Activated naive CD4-positive, alpha-beta T cell treated with anti-CD3 and anti-CD28 coated beads, Interleukin-2, amount 50 U/mL, for 72 hours (primary cell): Measurements from ENCODE around the gene TRIM3. TPM values are rescaled to one million over a fixed set of nuclear protein-coding genes. Genes with fewer than 3 reads are reported as not detected.

Source experiments
- ATAC-seq, 2 donors: fragments of 150-1000 bp; cut with Tn5 transposase; 2 replicates each; pipeline ENCODE4 v1.10.0; 2021; ENCODE audit warnings: mild to moderate bottlenecking in 2 of 2, moderate library complexity in 2 of 2
- DNase-seq, 2 donors: peaks; one replicate each; pipeline ENCODE4 v3.0.0; 2021 to 2022; ENCODE audit warnings: low spot score in 2 of 2
- H3K27ac Mint-ChIP-seq, 2 donors: one replicate each; pipeline ENCODE4 v1.8.0; 2022; ENCODE audit warnings: mild to moderate bottlenecking in 2 of 2, mixed read lengths in 2 of 2
- H3K36me3 Mint-ChIP-seq, 2 donors: one replicate each; pipeline ENCODE4 v1.8.0; 2022; ENCODE audit warnings: mixed read lengths in 2 of 2
- H3K9me3 Mint-ChIP-seq, 2 donors: one replicate each; pipeline ENCODE4 v1.8.0; 2022; ENCODE audit warnings: mixed read lengths in 2 of 2
- total RNA-seq, 2 donors: library from RNA; stranded (reverse); gene quantifications; one replicate each; pipeline ENCODE4 v1.2.3, GENCODE V29; 2022

TRIM3 gene
- total RNA-seq, 2 donors from 2014 or later, result 4.7 to 19.0 TPM

- H3K36me3 Mint-ChIP-seq, result peaks cover 13 to 23% of the 10 kb centered on the region in 2 donors
- no peak overlapping the region for H3K27ac Mint-ChIP-seq
- no peak for ATAC-seq
- no peak for DNase-seq
- H3K9me3 Mint-ChIP-seq, result no peaks in the 10 kb centered on the region
Measured at GRCh38 chr11:6400431-6401345, 73.1 kb downstream of the TRIM3 start.

Other genes starting within 250 kb of the TRIM3 start
- gene FHIP1B, start 239.3 kb downstream of the TRIM3 start, total RNA-seq, result 10 to 100 TPM; 16.7 to 24.4 TPM
- gene CNGA4, start 234.9 kb downstream of the TRIM3 start, total RNA-seq, result under 1 TPM; 0.21 to 0.52 TPM
- not detected for gene CCKBR, start 214.1 kb downstream of the TRIM3 start, total RNA-seq
- 10 to 100 TPM in 1 of 2 donors, 1 to 10 TPM in 1; 4.3 to 20.7 TPM for gene CAVIN3, start 153.4 kb downstream of the TRIM3 start, total RNA-seq
- gene SMPD1, start 83.5 kb downstream of the TRIM3 start, total RNA-seq, result 10 to 100 TPM; 13.1 to 24.8 TPM
- gene APBB1, start 54.8 kb downstream of the TRIM3 start, total RNA-seq, result 10 to 100 TPM; 40.0 to 72.5 TPM
- gene HPX, start 33.0 kb downstream of the TRIM3 start, total RNA-seq, result under 1 TPM; 0.41 to 0.55 TPM
- gene ARFIP2, start 7.4 kb upstream of the TRIM3 start, total RNA-seq, result 10 to 100 TPM; 47.1 to 59.9 TPM
- gene TIMM10B, start 7.6 kb upstream of the TRIM3 start, total RNA-seq, result 10 to 100 TPM; 36.9 to 38.3 TPM
- gene DNHD1, start 23.3 kb upstream of the TRIM3 start, total RNA-seq, result 10 to 100 TPM; 22.4 to 38.5 TPM
- gene RRP8, start 129.7 kb upstream of the TRIM3 start, total RNA-seq, result 10 to 100 TPM; 24.9 to 38.3 TPM
- 10 to 100 TPM; 72.1 to 99.7 TPM for gene ILK, start 129.8 kb upstream of the TRIM3 start, total RNA-seq
- 100 to 1,000 TPM in 1 of 2 donors, 10 to 100 TPM in 1; 95.3 to 166 TPM for gene TAF10, start 138.3 kb upstream of the TRIM3 start, total RNA-seq
- 10 to 100 TPM; 54.7 to 67.4 TPM for gene TPP1, start 145.5 kb upstream of the TRIM3 start, total RNA-seq
- gene DCHS1, start 181.9 kb upstream of the TRIM3 start, total RNA-seq, result 1 to 10 TPM in 1 of 2 donors, under 1 TPM in 1; 0.82 to 2.1 TPM
- gene MRPL17, start 209.4 kb upstream of the TRIM3 start, total RNA-seq, result 100 to 1,000 TPM in 1 of 2 donors, 10 to 100 TPM in 1; 92.4 to 104 TPM